ENCODE data around the gene EQTN.

EQTN gene

GRCh38 chr9:27329291-27329690 is 32.3 kb upstream of the EQTN start:
- H3K4me3 ChIP-seq (ENCODE audit: low read depth, low read length): no peak overlapping the region
- TF ChIP-seq CTCF (IDR thresholded peaks at IDR 0.05; ENCODE audit: borderline replicate concordance, insufficient read depth, low read depth, low read length): no peak

- H3K4me3 ChIP-seq (ENCODE audit: low read depth, low read length): no peak overlapping the region
- no peak for TF ChIP-seq CTCF (IDR thresholded peaks at IDR 0.05; ENCODE audit: borderline replicate concordance, insufficient read depth, low read depth, low read length)
Observed at GRCh38 chr9:27328483-27328882, 31.5 kb upstream of the EQTN start.

GRCh38 chr9:27311184-27311583 is 14.2 kb upstream of the EQTN start:
- H3K4me3 ChIP-seq (ENCODE audit: low read depth, low read length): no peak overlapping the region
- TF ChIP-seq CTCF (IDR thresholded peaks at IDR 0.05; ENCODE audit: borderline replicate concordance, insufficient read depth, low read depth, low read length): no peak

GRCh38 chr9:27310582-27310981 is 13.6 kb upstream of the EQTN start:
- TF ChIP-seq CTCF (IDR thresholded peaks at IDR 0.05; ENCODE audit: borderline replicate concordance, insufficient read depth, low read depth, low read length): no peak
- no peak overlapping the region for H3K4me3 ChIP-seq (ENCODE audit: low read depth, low read length)

GRCh38 chr9:27308691-27309390 is 11.9 kb upstream of the EQTN start:
- H3K4me3 ChIP-seq (ENCODE audit: low read depth, low read length): no peak overlapping the region
- TF ChIP-seq CTCF (IDR thresholded peaks at IDR 0.05; ENCODE audit: borderline replicate concordance, insufficient read depth, low read depth, low read length): no peak

GRCh38 chr9:27304521-27304920 is 7.6 kb upstream of the EQTN start:
- H3K4me3 ChIP-seq (ENCODE audit: low read depth, low read length): no peak overlapping the region
- no peak for TF ChIP-seq CTCF (IDR thresholded peaks at IDR 0.05; ENCODE audit: borderline replicate concordance, insufficient read depth, low read depth, low read length)

- TF ChIP-seq CTCF (IDR thresholded peaks at IDR 0.05; ENCODE audit: borderline replicate concordance, insufficient read depth, low read depth, low read length): no peak
- no peak overlapping the region for H3K4me3 ChIP-seq (ENCODE audit: low read depth, low read length)
Observed at GRCh38 chr9:27303219-27303618, 6.3 kb upstream of the EQTN start.

Data from GM12875 (cell line).